HG02943 (cell line): ENCODE data around the gene PTPRF.
"Not testable (repeated sequence)": the region's sequence is repeated elsewhere in the genome, so short reads cannot be mapped to it uniquely, and the experiment has no call there.

Experiments used
- ATAC-seq: cut with Tn5 transposase; IDR thresholded peaks from one replicate; pipeline ENCODE4 v1.9.1; 2021; ENCODE audit warnings: mild to moderate bottlenecking, low read depth, moderate library complexity; ENCODE audit not compliant: unreplicated experiment

The PTPRF gene

GRCh38 chr1:43530483-43531106 lies at the start of gene PTPRF:
TSS of gene PTPRF (plus strand) at chr1:43530883. CDS start at chr1:43545076, 14,193 bp downstream.
- no peak for ATAC-seq

DNA sequence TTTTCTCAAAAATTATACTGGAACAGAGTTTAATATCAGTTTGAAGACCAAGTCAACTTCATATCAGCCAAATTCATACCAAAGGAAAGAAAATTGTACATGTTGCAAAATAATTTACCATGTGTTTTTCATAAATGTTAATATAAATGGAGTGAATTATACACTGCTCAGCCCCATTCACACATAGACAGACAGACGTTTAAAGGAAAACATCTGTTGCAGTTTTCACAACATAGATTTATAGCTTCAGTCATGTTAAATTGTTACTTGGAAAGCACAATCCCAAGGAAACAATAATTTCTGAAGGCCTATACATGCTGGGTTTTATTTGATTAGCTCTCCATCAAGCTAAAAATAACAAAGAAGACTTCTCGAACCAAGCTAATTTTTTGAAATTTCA lies 49.2 kb upstream of the PTPRF start:
- ATAC-seq: no peak

- no peak for ATAC-seq
These were observed 48.5 kb upstream of the PTPRF start for GRCh38 chr1:43482215-43482614.

DNA sequence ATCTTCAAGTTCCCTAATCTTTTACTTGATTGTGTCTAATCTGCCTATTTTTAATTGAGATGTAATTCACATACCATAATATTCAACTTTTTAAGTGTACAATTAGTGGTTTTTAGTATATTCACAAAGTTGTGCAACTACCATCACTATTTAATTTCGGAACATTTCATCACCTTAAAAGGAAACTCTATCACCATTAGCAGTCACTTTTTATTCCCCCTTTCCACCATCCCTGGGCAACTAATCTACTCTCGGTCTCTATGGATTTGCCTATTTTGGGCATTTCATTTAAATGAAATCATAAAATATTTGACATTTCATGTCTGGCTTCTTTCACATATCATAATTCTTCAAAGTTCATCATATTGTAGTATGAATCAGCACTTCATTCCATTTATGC lies 46.3 kb upstream of the PTPRF start:
- no peak for ATAC-seq

- ATAC-seq: no peak
These were observed 42.5 kb upstream of the PTPRF start for GRCh38 chr1:43488165-43488564.

- ATAC-seq: no peak
These were observed 39.6 kb upstream of the PTPRF start for GRCh38 chr1:43491061-43491460.

GRCh38 chr1:43492826-43493225 lies 37.9 kb upstream of the PTPRF start:
- no peak for ATAC-seq

DNA sequence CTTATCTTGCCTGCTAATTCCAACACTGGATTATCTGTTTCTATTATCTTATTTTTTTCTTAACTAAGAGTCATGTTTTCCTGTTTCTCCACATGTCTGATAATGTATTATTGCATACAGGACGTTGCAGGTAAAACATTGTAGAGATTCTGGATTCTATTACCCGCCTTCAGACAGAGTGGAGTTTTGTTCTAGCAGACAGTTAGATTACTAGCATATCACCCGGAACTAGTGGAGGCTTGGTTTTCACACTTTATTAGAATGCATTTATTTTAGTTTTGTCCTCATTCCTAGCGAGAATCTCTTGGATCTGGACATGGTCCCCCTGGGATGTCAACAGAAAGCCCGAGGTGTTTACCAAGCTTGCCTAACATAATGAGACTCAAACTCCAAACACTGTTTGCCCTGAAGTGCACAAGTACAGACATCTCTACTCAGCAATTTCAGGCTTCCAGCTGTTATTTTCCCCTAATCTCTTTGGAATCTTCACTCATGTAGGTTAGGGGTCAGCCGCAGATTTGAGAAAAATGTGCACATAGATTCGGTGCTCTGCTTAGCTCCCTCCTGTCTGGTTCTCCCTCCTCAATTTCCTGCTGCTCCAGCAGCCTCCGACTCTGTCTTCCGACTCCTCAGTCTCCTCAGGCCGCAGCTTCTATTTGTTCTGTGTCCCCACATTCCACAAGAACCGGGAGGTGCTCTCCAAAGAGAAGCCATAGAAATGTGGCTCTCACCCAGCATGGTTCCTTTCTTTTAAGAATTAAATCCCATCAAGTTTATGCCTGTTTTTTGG lies 36.8 kb upstream of the PTPRF start:
- ATAC-seq: no peak

GRCh38 chr1:43495204-43495603 lies 35.5 kb upstream of the PTPRF start:
- ATAC-seq: no peak

DNA sequence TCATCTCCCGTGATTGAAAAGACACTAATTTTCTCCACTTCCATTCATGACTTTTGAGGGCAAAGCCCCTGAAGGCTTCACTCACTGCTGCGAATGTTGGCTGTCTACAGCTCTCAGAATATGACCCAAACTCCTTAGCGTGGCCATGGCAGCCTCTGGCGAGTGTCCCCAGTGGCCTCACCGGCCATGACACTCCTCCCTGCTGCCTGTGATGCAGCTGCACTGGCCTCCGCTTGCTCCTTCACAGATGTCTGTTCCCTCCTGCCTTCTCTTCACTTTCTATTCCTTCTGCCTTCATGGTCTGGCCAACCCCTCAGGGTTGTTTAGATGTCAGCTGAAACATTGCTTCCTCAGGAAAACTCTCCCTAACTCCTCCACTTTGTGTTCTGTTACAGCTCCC lies 30.8 kb upstream of the PTPRF start:
- ATAC-seq: no peak

- not testable (repeated sequence) for ATAC-seq
These were observed 28.9 kb upstream of the PTPRF start for GRCh38 chr1:43501806-43502205.

DNA sequence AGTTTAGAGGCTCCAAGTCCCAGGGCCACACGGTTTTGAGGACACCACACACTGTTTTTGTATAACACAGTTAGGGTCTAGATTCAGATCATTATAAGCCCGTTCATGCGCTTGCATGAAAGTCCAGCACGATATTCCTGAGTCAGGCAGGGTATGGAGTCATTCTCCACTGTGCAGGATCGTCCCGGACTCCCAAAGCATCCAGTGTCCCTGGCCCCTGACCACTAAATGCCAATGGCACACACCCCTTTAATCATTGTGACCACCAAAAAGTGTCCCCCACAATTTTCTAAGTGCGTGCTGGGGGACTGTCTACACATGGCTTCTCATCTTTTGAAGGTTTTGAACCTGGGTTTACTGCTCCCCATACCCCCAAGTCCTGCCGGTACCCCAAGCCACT lies 27.1 kb upstream of the PTPRF start:
- ATAC-seq: no peak

- no peak for ATAC-seq
These were observed 25.5 kb upstream of the PTPRF start for GRCh38 chr1:43505077-43505780.

- ATAC-seq: no peak
These were observed 24.4 kb upstream of the PTPRF start for GRCh38 chr1:43506233-43506632.

- ATAC-seq: no peak
These were observed 23.1 kb upstream of the PTPRF start for GRCh38 chr1:43507296-43508295.

GRCh38 chr1:43509007-43509739 lies 21.5 kb upstream of the PTPRF start:
- ATAC-seq: no peak

DNA sequence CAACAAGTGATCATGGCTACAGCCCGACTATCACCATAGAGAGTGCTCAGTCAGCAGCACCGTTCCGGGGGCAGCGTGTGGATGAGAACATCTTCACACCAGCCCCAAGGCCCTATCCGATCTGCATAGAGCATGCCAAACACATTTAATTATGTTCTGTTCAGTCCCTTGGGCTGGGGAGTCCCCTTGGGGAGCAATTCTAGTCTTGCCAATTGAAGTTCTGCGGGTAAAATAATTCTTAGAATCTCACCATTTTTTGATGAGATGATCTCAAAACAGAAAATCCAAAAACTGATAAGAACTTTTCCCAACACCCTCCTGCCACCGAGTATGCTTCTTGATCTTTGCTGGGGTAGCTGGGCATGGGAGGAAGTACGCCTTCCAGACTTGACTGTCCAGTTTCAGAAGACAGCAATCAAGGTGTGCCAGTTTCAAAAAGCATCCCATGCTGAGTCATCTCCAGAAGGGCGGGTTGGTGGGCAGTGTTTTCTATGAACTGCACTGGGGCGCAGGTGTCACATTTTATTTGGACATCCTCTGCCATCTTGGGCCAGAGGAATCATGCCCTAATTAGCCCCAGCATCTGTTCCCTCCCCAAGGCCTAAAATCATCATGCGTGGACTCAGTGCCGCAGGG lies 20.8 kb upstream of the PTPRF start:
- no peak for ATAC-seq

GRCh38 chr1:43510621-43511020 lies 20.1 kb upstream of the PTPRF start:
- ATAC-seq: no peak

DNA sequence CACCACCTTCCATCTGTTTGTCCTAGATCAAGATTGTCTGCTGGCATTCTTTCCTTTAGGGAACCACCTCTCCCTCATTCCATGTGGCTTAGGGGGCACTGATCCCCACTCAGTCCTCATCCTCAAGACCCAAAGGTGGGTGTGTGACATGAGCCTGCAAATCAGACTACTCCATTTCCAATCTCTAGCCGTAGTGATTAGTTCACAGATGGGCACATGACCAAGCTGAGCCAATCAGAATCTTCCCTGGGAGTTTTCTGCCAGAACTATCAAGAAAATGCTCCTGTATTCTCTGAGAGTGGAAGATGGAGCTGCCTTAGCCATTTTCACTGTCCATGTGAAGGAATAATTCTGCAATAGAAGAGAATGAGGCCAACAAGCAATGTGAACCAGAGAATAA lies 19.3 kb upstream of the PTPRF start:
- ATAC-seq: no peak
